Fibroblast of skin of left quadriceps (primary cell): Measurements from ENCODE around the gene ZNF598.
"Not testable (repeated sequence)": the region's sequence is repeated elsewhere in the genome, so short reads cannot be mapped to it uniquely, and the experiment has no call there.

Experiments
- DNase-seq, 2 experiments: peaks; one replicate each; pipeline ENCODE4 v3.0.0-alpha.2; 2013; ENCODE audit warnings: low read depth in 2 of 2

The ZNF598 gene

DNA sequence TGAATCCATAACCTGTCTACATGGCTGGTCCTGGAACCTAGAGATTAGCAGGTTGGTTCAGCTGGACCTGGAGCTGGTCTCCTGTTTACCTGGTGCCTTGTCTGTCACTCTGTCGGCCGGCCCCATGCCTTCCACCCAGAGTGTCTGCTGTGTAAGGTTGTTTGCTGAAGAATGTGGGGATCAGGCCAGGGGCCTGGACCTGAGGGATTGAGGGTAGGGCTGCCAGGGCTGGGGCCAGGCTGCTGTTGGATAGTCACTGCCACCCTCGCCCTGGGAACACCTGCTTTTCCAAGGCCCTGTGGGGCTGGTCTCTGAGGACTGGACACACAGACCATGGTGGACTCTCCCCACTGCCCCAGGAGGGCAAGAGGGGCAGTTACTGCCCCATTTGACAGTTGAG is 18.5 kb upstream of the ZNF598 start:
- DNase-seq: no peak

- DNase-seq: no peak
These were observed 17.7 kb upstream of the ZNF598 start for GRCh38 chr16:2027024-2028010.

- no peak for DNase-seq
These were observed 16.9 kb upstream of the ZNF598 start, which contains the start of gene NHERF2 for GRCh38 chr16:2026461-2027023. NHERF2 (plus strand) TSS chr16:2026902; CDS start chr16:2027006, 104 bp downstream.

- DNase-seq: no peak
These were observed 16.3 kb upstream of the ZNF598 start for GRCh38 chr16:2025878-2026460.

DNA sequence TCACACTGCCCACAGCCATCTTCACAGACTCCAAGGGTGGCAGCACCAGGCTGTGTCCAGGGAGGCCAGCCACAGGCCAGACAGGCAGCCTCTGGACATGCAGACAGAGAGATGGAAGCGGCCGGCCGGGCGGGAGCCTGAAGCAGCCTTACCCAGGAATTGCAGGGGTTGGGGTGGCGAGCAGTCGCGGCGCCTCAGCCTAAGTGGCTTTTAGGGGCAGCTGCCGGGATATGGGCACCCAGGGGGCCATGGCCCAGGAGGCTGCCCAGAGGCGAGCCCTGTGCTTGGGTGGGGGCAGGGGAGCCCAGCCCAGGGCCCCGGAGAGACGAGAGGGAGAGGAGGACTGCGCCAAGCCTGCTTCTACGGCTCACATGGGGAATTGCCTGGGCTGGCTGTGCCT is 15.6 kb upstream of the ZNF598 start:
- DNase-seq: no peak

- no peak for DNase-seq
These were observed 14.4 kb upstream of the ZNF598 start for GRCh38 chr16:2024032-2024420.

GRCh38 chr16:2023092-2024031 is 13.7 kb upstream of the ZNF598 start:
- peak; percentile 58 to 61 for DNase-seq

DNA sequence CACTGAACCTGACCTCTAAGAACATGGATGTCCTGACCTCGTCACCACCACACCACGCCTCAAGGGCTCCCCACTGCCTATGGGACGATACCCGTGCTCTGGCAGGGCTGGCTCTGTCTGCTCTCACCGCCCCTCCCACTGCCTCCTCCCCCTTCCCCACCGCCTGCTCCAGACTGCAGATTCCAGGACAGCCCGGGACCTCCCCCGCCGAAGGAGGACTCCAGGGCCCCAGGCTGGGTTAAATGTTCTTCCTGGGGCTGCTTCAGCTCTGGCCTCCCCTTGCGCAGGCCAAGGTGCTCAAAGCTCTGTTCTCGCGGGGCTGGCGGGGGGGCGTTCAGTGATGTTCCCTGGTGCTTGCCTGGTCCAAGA is 13.1 kb upstream of the ZNF598 start:
- no peak for DNase-seq

GRCh38 chr16:2019921-2020831 is 10.6 kb upstream of the ZNF598 start:
- DNase-seq: no peak

DNA sequence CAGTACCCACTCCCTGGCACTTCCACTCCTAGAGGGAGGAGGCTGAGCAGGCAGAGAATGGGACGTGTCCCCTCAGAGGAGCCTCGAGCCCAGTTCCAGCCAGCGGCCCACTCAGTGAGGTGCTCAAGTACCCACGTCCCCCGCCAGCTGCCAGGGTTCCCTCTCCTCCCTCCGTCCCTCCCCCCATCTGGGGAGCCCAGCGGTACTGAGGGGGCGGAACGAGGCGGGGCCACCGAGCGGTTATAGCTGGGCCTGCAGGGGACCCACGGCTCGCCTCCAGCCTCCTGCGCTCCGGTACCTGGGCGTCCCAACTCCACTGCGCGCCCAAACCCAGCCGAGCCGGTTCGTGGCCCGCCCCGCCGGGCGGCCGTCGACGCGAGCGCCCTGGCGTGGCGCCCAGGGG is 9.9 kb upstream of the ZNF598 start, which contains the start of gene NPW:
NPW (plus strand) TSS at position 268 of the 403 bp plus-strand sequence.
- no peak for DNase-seq

- no peak for DNase-seq
These were observed 6.8 kb upstream of the ZNF598 start for GRCh38 chr16:2016407-2016922.

DNA sequence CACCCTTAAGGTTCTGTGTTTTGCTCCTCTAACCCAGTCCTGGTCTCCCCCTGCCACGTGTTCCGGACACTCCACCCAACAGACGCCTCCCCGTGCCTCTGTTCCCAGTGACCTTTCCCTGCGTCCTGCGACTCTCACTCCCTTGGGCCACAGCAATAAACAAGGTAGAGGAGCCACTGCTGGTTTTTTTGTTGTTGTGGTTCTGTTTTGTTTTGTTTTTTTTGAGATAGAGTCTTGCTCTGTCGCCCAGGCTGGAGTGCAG is 6.3 kb upstream of the ZNF598 start:
- DNase-seq: no peak

GRCh38 chr16:2015117-2015946 is 5.7 kb upstream of the ZNF598 start:
- DNase-seq: no peak

- DNase-seq: no peak
These were observed 3.9 kb upstream of the ZNF598 start for GRCh38 chr16:2013527-2013926.

GRCh38 chr16:2011726-2012125 is 2.1 kb upstream of the ZNF598 start:
- not testable (repeated sequence) for DNase-seq

DNA sequence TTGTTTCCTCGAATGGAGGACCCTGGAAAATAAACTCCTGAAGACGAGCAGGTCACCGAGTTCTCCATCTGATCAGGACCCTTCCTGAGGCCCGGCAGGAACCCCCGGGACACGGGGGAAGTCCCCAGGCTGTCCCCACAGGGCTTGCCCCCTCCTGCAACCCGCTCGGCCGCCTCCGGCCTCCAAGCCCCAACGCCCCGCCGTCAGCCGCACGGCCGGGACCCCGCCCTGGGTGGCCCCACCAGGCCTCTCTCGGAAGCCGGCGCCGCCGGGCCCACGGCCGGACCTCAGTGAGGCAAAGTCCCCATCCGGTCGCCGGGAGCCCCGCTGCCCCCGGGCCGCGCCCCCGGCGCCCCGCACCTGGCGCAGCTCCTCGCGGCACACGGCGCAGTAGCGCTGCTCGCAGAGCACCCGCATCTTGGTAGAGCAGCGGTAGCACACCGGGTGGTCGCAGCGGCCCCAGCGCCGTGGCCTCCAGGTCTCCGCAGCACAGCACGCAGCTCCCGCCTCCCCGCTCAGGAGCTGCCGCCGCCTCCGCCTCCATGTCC is 383 bp downstream of the ZNF598 start:
- DNase-seq: no peak

- no peak for DNase-seq
These were observed 924 bp downstream of the ZNF598 start for GRCh38 chr16:2008631-2009163.

- no peak for DNase-seq
These were observed 1.6 kb downstream of the ZNF598 start for GRCh38 chr16:2008009-2008526.
